HG03439 (cell line): ENCODE data around the gene SIX5.

Experiments
- ATAC-seq: cut with Tn5 transposase; IDR thresholded peaks from one replicate; pipeline ENCODE4 v1.9.1; 2021; ENCODE audit warnings: mild to moderate bottlenecking, moderate library complexity; ENCODE audit not compliant: unreplicated experiment

Gene SIX5

GRCh38 chr19:45777395-45777961, 8.4 kb upstream of the SIX5 start:
- no peak for ATAC-seq

DNA sequence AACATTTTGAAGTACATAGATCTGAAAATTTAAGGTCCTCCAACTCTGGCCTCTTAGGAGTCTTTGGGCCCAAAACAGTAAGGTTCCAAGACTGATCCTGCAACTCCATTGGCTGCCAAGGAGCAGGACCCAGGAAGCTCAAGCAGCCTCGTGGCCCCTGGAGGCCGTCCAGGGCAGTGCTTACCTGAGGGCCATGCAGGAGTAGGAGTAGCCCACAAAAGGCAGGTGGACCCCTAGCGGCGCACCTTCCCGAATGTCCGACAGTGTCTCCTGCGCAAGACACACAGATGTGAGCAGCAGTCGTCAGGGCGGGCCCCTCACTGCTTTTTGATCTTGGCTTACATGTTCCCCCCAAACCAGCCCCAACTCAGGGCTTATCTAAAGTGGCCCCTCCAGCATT, 5.7 kb upstream of the SIX5 start:
- no peak for ATAC-seq

DNA sequence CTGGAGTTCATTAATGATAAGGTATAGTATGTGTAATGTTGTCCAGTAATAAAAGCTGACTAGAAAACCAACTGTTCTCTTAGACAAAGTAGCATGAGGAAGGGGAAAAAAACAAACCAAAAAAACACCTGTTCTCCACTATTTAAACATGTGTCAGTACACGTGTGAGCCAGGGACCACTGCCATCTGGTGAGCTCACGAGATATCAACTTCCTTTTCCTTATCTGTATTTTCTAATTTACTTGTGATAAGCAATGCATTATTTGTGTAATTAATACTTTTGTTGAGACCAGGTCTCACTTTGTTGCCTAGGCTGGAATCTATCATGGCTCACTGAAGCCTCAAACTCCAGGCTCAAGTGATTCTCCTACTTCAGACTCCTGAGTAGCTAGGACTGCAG, 4.3 kb upstream of the SIX5 start:
- ATAC-seq = no peak

- ATAC-seq = no peak
These were observed 3.9 kb upstream of the SIX5 start for GRCh38 chr19:45772912-45773311.

- ATAC-seq = no peak
These were observed 3.2 kb upstream of the SIX5 start for GRCh38 chr19:45772130-45772840.

- ATAC-seq = no peak
These were observed 2.4 kb upstream of the SIX5 start for GRCh38 chr19:45771311-45771933.

DNA sequence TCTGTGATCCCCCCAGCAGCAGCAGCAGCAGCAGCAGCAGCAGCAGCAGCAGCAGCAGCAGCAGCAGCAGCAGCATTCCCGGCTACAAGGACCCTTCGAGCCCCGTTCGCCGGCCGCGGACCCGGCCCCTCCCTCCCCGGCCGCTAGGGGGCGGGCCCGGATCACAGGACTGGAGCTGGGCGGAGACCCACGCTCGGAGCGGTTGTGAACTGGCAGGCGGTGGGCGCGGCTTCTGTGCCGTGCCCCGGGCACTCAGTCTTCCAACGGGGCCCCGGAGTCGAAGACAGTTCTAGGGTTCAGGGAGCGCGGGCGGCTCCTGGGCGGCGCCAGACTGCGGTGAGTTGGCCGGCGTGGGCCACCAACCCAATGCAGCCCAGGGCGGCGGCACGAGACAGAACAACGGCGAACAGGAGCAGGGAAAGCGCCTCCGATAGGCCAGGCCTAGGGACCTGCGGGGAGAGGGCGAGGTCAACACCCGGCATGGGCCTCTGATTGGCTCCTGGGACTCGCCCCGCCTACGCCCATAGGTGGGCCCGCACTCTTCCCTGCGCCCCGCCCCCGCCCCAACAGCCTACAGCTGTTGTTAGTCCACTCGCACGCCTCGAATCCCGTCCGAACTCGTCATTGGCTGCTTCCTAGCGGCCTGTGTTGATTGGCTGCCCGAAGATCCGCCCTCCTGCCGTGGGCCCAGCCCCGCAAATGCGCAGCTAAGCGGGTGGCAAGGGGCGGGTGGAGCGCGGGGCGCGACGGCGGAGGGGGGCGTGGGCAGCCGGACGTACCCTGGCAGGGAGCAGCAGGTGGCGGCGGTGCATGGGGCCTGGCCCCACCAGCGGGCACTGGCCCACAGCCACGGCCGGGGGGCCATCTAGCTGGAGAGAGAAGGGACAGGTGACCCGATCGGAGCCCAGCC, 1.4 kb upstream of the SIX5 start:
- ATAC-seq = peak; percentile 44

- no peak for ATAC-seq
These were observed 754 bp upstream of the SIX5 start for GRCh38 chr19:45769821-45770191.

GRCh38 chr19:45768655-45768983, 433 bp downstream of the SIX5 start:
- no peak for ATAC-seq

DNA sequence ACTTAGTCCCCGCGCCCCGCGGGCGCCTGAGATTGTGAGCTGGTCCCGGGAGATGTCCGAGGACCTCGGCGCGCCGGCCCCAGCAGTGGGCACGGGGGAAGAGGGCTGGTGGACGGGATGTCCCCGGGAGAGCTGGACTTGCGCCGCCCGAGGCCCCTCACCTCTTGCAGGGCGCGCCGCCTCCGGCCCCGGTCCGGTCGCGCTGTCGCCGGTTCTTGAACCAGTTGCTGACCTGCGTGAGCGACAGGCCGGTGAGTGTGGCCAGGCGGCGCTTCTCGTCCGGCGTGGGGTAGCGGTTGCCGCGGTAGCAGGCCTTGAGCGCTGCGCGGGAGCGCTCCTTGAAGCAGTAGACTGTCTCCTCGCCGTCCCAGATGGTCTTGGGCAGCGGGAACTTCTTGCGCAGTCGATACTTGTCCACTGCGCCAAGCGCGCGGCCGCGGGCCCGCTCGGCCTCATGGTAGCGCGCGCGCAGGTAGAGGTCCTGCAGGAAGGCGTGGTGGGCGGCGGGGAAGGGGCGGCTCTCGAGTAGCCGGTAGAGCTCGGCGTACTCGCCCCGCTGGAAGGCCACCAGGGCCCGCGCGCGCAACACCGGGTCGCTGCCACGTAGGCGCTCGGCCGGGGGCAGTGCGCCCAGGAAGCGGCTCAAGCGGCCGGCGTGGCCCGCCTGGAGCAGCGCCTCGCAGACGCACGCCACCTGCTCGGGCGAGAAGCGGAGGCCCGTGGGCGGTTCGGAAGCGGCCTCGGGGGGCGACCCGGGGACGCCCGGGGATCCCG, 984 bp downstream of the SIX5 start:
- ATAC-seq = no peak

DNA sequence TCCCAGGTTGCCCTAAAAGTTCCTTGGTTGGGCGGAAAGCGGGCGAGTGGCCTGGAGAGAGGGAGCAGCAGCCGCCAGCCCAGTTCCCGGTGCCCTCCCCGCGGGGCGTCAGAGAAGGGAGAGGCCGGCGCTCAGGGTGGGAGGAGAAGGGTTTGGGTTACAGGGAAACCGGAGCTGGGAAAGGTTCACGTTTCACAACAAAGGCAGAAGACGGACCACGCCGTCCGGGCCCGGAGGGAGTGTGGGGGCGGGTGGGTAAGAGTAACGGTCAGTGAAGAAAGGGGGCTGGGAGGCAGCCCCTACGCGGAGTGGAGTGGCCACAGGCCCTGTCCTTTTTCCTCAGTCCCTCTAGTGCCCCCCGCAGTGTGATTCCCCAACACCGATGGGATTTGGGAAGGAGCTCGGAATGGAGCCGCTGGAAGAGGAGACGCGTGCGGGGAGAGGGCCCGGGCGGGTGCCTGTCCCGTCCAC, 1.6 kb downstream of the SIX5 start:
- no peak for ATAC-seq

DNA sequence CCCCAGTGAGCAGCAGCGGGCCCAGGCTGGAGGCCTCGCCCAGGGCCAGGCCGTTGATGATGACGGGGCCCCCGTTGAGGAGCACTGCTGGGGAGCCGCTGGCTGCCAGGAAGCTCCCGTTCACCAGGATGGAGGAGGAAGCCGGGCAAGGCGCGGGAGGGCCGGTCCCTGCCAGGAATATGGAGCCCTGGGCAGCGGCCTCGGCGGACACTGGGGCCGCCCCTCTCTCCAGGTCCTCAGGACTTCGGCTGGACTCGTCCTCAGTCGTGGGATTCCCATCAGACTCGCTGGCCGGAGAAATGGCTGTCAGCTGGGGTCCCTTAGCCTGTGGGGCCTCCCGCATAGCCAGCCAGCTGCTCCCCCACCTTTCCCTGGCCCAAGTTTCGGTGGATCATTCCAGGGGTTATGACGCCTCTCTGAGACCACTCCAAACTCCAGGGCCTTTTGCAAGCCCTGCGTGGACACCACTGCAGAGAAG, 2.1 kb downstream of the SIX5 start:
- ATAC-seq = no peak

DNA sequence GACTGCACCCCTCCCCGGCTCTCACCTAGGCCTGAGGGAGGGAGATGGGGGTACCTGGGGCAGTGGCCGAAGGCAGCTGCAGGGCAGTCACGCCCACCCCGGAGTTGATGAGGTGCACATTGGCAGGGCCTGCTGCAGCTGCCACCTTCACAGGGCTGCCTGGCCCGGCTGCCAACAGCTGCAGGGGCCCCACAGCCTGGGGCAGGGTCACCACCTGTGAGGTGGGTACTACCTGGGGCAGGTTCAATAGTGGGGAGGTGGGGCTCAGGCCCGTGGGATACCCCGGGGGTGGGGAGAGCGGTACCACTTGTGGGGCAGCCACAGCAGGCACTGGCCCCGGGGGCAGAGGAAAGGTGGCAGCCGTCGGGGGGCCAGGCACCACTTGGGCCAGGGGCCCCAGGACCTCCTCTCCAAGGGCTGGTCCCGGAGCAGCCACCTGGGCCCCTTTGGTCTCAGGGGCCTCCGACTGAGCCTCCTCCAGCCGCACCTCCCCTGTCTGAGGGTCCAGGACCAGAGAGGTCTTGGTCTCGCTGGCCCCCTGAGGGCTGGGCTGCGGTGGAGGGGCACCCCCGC, 2.7 kb downstream of the SIX5 start:
- ATAC-seq = no peak

DNA sequence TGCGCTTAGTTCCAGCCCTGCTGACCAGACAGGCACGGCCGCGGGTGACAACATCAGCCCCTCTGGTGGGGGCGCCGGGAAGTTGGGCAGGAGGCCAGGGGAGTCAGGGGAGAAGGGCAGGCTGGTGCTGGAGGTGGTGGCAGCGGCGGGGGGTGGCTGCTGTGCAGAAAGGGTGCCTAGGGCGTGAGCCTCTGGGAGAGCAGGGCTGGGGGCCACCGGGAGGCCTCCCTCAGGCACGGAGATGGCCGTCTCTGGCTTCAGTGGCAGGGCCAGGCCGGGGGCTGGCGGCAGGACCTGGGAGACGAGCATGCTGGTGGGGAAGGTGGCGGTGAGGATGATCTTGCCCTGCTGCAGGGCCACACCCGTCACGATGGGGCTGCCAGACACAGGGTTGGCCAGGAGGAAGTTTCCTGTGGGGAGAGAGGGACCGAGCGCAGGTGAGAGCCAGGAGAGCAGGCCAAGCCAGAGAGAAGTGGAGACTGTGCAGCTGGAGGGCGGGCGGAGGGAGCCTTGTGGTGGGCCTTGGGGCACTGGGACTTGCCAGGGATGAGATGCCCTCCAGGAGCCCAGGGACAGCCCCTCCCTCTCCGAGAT, 3.3 kb downstream of the SIX5 start:
- no peak for ATAC-seq

DNA sequence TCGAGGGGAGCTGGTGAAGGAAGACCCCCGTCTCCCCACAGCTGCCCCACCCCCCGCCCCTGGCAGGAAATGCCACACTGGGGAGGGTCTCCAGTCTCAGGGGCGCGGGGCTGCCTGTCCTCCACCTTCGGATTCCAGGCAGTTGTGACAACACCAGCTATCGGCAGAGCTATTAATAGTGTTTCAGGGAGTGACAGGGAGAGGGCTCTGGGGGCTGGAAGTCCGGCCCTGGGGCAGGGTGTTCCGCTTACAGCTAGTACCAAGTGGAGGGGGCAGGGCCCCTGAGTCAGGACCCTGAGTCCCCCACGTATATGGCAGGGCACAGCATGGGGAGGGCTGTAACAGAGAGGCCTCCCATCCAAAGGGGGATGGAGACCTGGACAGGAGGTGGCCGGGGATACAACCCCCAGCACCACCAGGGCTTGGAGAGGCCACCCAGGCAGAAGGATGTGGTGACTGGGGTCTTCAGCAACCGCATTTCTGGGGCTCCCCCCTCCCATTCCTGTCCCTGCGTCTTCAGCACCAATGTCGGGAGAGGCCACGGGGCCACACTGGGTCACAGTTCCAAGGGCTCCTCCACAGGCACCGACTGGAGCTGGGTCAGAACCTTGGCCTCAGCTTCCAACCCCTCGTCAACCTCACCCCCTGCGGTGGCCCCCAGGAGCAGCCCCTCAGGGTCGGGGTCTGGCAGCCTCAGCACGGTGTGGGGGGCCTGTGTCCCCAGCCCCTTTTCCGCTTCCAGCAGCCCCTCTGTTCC, 3.9 kb downstream of the SIX5 start:
- ATAC-seq = no peak

DNA sequence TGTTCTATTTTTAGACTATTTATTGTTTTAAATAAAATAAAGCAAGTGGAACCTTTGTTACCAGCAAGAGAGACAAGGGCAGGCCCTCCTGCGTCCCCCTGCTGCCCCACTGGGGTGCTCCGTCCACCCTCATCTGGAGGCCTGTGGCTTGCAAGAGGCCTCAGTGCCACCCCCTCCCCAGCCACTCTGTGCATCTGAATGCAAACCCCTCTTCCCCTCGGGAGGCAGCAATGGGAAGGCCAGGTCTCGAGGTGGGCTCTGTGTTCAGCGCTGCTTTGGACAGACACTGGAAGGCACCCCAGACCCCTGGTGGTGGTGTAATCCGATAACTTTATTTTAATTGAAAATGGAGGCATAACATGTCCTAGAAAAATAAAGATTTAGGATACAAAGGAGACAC, 4.6 kb downstream of the SIX5 start:
- no peak for ATAC-seq

- no peak for ATAC-seq
These were observed 5.3 kb downstream of the SIX5 start for GRCh38 chr19:45763691-45764294.

DNA sequence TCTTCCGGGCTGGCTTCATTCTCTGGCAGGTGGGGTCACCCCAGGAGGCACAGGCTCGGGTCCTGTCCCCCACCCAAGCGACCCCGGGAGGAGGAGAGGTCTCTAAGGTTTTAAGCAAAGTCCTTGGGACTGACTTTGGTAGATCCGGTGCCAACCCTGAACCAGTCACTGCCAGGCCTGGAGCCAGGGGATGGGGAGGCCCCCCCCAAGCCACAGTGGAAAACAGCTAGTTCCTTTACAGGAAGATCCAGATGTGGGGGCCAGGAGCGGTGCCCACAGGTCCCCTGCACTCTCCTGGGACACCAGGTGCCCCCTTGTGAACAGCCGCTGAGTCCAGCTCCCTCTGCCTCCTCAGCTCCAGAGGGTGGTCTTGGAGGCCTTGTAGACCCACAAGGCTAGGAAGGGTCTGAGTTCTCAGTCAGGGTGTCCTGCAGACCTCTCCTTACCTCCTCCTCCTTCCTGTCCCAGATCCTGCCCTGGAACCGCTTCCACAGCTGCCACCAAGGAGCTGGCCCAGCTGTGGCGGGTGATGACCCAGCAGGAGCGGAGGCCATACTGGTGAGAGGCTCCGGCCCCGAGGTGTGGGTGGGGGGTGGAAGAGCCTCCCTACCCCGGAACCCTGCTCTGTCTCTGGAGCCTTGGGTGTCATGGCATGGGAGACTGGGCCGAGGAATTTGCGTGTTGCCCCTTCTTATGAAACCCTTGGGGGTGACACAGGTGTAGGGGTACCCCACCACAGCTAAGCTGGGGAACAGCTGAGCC, 6.0 kb downstream of the SIX5 start:
- no peak for ATAC-seq
